Neural cell (in vitro differentiated cells): ENCODE results near the gene PEX7. TPM values are rescaled to one million over a fixed set of nuclear protein-coding genes. Genes with fewer than 3 reads are reported as not detected.

Source experiments
- H2AFZ ChIP-seq: fragments of 200-600, 300-800 bp; sonication (generic), shearing (Covaris generic); 2 replicates; pipeline ENCODE4 v1.6.0; 2014; ENCODE audit warnings: low read depth, mild to moderate bottlenecking, antibody characterized with exemption, low read length, moderate library complexity
- H3F3A ChIP-seq: fragments of 200-600 bp; shearing (Covaris generic); 2 replicates; pipeline ENCODE4 v1.6.1; 2016; ENCODE audit warnings: mild to moderate bottlenecking, moderate library complexity, mixed read lengths, antibody characterized with exemption, low read length; ENCODE audit not compliant: insufficient read depth, poor library complexity, severe bottlenecking
- H3K27ac ChIP-seq: fragments of 200-600, 300-800 bp; sonication (generic), shearing (Covaris generic); 2 replicates; pipeline ENCODE4 v1.5.1; 2014; ENCODE audit warnings: mild to moderate bottlenecking, low read length, moderate library complexity
- H3K27me3 ChIP-seq: fragments of 300-800, 200-600 bp; sonication (generic), shearing (Covaris generic); 2 replicates; pipeline ENCODE4 v1.6.0; 2014; ENCODE audit warnings: mild to moderate bottlenecking, low read depth, low read length, moderate library complexity; ENCODE audit not compliant: insufficient read depth
- H3K36me3 ChIP-seq: fragments of 300-800, 200-600 bp; sonication (generic), shearing (Covaris generic); 2 replicates; pipeline ENCODE4 v1.5.1; 2014; ENCODE audit warnings: mild to moderate bottlenecking, antibody characterized with exemption, low read length, moderate library complexity; ENCODE audit not compliant: insufficient read depth
- H3K4me2 ChIP-seq: fragments of 300-800, 200-600 bp; sonication (generic), shearing (Covaris generic); 2 replicates; pipeline ENCODE4 v1.6.0; 2014; ENCODE audit warnings: mild to moderate bottlenecking, low read length
- H3K4me3 ChIP-seq: fragments of 300-800, 200-600 bp; sonication (generic), shearing (Covaris generic); 2 replicates; pipeline ENCODE4 v1.5.1; 2014; ENCODE audit warnings: mild to moderate bottlenecking, low read length, moderate library complexity
- H3K79me2 ChIP-seq: fragments of 200-600 bp; shearing (Covaris generic); replicated peaks from 2 replicates; pipeline ENCODE4 v1.6.0; 2014; ENCODE audit warnings: mild to moderate bottlenecking, low read length, moderate library complexity; ENCODE audit not compliant: insufficient read depth
- H3K9ac ChIP-seq: fragments of 300-800, 200-600 bp; sonication (generic), shearing (Covaris generic); 2 replicates; pipeline ENCODE4 v1.6.1; 2016; ENCODE audit warnings: mild to moderate bottlenecking, low read length, mixed read lengths
- H3K9me2 ChIP-seq: fragments of 200-600 bp; shearing (Covaris generic); 2 replicates; pipeline ENCODE4 v1.6.1; 2016; ENCODE audit warnings: mild to moderate bottlenecking, low read length, mixed read lengths; ENCODE audit not compliant: insufficient read depth
- H3K9me3 ChIP-seq: fragments of 200-600, 300-800 bp; sonication (generic), shearing (Covaris generic); 2 replicates; pipeline ENCODE4 v1.6.1; 2016; ENCODE audit warnings: mild to moderate bottlenecking, mixed run types, low read length, moderate library complexity, mixed read lengths
- H4K20me1 ChIP-seq: fragments of 200-600 bp; shearing (Covaris generic); 2 replicates; pipeline ENCODE4 v1.6.1; 2016; ENCODE audit warnings: mild to moderate bottlenecking, mixed run types; ENCODE audit not compliant: insufficient read depth
- EP300 ChIP-seq: fragments of 450-650 bp; conservative IDR thresholded peaks from 2 replicates; pipeline ENCODE4 v1.6.1; 2014; ENCODE audit warnings: antibody characterized with exemption, mild to moderate bottlenecking, moderate library complexity; ENCODE audit not compliant: poor library complexity, severe bottlenecking
- EZH2 ChIP-seq: fragments of 200-600, 300-800 bp; shearing (Covaris generic), sonication (generic); IDR thresholded peaks from 2 replicates; pipeline ENCODE4 v1.6.1; 2014; ENCODE audit warnings: antibody characterized with exemption, low read length, borderline replicate concordance, mild to moderate bottlenecking; ENCODE audit not compliant: insufficient read depth, poor library complexity, severe bottlenecking
- MXI1 ChIP-seq: fragments of 450-650 bp; conservative IDR thresholded peaks from 2 replicates; pipeline ENCODE4 v1.6.1; 2014; ENCODE audit warnings: antibody characterized with exemption, mild to moderate bottlenecking; ENCODE audit not compliant: poor library complexity, severe bottlenecking
- POLR2AphosphoS5 ChIP-seq: IDR thresholded peaks from 2 replicates; pipeline ENCODE4 v1.6.1; 2012
- RAD21 ChIP-seq: fragments of 450-650 bp; conservative IDR thresholded peaks from 2 replicates; pipeline ENCODE4 v1.6.1; 2014; ENCODE audit warnings: antibody characterized with exemption, mild to moderate bottlenecking, moderate library complexity
- REST ChIP-seq: IDR thresholded peaks from 2 replicates; pipeline ENCODE4 v1.6.1; 2012; ENCODE audit warnings: borderline replicate concordance
- SMC3 ChIP-seq: fragments of 450-650 bp; conservative IDR thresholded peaks from 2 replicates; pipeline ENCODE4 v1.6.1; 2014; ENCODE audit warnings: antibody characterized with exemption, mild to moderate bottlenecking, moderate library complexity; ENCODE audit not compliant: poor library complexity
- TAF1 ChIP-seq: IDR thresholded peaks from 2 replicates; pipeline ENCODE4 v1.6.1; 2012; ENCODE audit warnings: low read depth
- polyA plus RNA-seq: library from polyadenylated mRNA; depleted of rRNA; stranded (reverse); fragments of >200 nt; gene quantifications from 2 replicates; pipeline ENCODE4 v1.2.3, GENCODE V29; 2014
- TF ChIP-seq, protein P1 (sequence below): fragments of 450-650 bp; IDR thresholded peaks from 2 replicates; pipeline ENCODE4 v1.5.1; 2014; ENCODE audit warnings: antibody characterized with exemption, mild to moderate bottlenecking, moderate library complexity; ENCODE audit not compliant: poor library complexity, severe bottlenecking

Gene PEX7
- polyA plus RNA-seq, 1 donor from 2014 or later, result 10.8 TPM

DNA sequence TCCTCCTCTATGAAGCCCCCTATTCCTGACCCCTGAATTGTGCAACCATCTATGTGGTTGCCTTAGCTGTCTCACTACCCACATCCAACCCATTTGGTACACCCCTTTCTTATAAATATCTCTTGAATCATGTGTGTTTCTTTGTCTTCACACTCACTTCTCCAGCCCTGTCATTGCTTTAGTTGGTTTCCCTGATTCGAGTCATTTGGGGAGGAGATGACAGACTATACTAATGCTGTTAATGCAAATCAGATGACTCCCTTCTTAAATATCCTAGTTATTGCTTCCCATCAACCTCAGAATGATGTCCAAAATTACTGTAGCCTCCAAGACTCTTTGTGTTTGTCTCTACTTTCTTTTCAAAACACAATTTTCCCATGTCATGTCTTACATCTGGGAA lies 122.7 kb downstream of the PEX7 start:
- H3K27me3 ChIP-seq, result peaks cover 11% of the 10 kb centered on the region

DNA sequence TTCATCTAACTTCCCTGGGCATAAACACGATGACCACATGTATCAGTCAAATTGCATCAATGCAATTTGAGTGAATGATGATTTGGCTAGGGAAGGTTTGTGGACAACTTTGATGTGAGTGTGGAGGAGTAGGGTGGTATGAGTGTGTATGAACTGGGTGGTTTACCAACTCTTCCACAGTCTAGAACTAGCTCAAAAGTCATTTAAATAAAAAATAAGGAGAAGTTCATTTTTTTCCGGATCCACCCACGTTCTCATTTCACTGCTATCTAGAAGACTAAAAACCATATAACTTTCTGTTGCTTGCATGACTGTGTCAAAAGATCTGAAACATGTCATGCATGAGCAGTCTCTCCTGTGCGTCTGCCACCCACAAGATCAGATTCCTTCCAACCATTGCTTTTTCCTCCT lies 123.3 kb downstream of the PEX7 start:
- Histone ChIP-seq H2AFZ (no peak overlapping the region), H3K27ac (no peak overlapping the region), H3K9me3 (no peaks in the 10 kb centered on the region), H3F3A (no peaks in the 10 kb centered on the region), H3K27me3 (peaks cover 11% of the 10 kb centered on the region), H4K20me1 (no peaks in the 10 kb centered on the region), H3K4me3 (no peak overlapping the region), H3K9ac (no peak overlapping the region), H3K79me2 (no peaks in the 10 kb centered on the region), H3K4me2 (no peak overlapping the region), H3K9me2 (no peaks in the 10 kb centered on the region), H3K36me3 (no peaks in the 10 kb centered on the region)
- TF ChIP-seq MXI1 (no peak), POLR2AphosphoS5 (no peak), REST (no peak), RAD21 (no peak), EZH2 (no peak), SMC3 (no peak), TAF1 (no peak), EP300 (no peak)
- TF ChIP-seq, protein P1, sequence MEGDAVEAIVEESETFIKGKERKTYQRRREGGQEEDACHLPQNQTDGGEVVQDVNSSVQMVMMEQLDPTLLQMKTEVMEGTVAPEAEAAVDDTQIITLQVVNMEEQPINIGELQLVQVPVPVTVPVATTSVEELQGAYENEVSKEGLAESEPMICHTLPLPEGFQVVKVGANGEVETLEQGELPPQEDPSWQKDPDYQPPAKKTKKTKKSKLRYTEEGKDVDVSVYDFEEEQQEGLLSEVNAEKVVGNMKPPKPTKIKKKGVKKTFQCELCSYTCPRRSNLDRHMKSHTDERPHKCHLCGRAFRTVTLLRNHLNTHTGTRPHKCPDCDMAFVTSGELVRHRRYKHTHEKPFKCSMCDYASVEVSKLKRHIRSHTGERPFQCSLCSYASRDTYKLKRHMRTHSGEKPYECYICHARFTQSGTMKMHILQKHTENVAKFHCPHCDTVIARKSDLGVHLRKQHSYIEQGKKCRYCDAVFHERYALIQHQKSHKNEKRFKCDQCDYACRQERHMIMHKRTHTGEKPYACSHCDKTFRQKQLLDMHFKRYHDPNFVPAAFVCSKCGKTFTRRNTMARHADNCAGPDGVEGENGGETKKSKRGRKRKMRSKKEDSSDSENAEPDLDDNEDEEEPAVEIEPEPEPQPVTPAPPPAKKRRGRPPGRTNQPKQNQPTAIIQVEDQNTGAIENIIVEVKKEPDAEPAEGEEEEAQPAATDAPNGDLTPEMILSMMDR, result no peak

More for the DNA sequence above, 122.7 kb downstream of the PEX7 start:
- no peaks in the 10 kb centered on the region for H3K9me3 ChIP-seq
- no peaks in the 10 kb centered on the region for H3K9me2 ChIP-seq
- H3K27ac ChIP-seq, result no peak overlapping the region
- H3F3A ChIP-seq, result no peaks in the 10 kb centered on the region
- no peak overlapping the region for H2AFZ ChIP-seq
- no peak overlapping the region for H3K4me3 ChIP-seq
- H4K20me1 ChIP-seq, result no peaks in the 10 kb centered on the region
- H3K9ac ChIP-seq, result no peak overlapping the region
- no peaks in the 10 kb centered on the region for H3K36me3 ChIP-seq
- TF ChIP-seq MXI1 (no peak), REST (no peak), POLR2AphosphoS5 (no peak), RAD21 (no peak), EP300 (no peak), TAF1 (no peak)
- TF ChIP-seq, protein P1, result no peak
- H3K4me2 ChIP-seq, result no peak overlapping the region
- H3K79me2 ChIP-seq, result no peaks in the 10 kb centered on the region
